ENCODE data around the gene NME7. TPM values are rescaled to one million over a fixed set of nuclear protein-coding genes. Genes with fewer than 3 reads are reported as not detected.

NME7 gene
- total RNA-seq, 1 experiment from 2014 or later = 13.2 TPM

GRCh38 chr1:169113613-169114119, 253.9 kb downstream of the NME7 start:
- Histone ChIP-seq H2BK5ac (ENCODE audit: insufficient read length, low read length) (no peak overlapping the region), H3K4ac (ENCODE audit: low read depth, low read length) (no peak overlapping the region), H3K9ac (ENCODE audit: extremely low read depth, insufficient read length, low read length) (peak overlapping the region; percentile 33), H2AFZ (ENCODE audit: low read length) (no peak overlapping the region), H3K4me1 (ENCODE audit: insufficient read depth, low read length) (peaks cover 14% of the 10 kb centered on the region; the same call in 1 of the 2 replicates), H2BK15ac (ENCODE audit: low read depth, low read length) (no peak overlapping the region), H3K14ac (ENCODE audit: insufficient read depth, low read length) (no peak overlapping the region), H3K79me1 (ENCODE audit: insufficient read depth, low read depth, low read length, poor library complexity, severe bottlenecking) (peaks cover 2% of the 10 kb centered on the region), H2BK20ac (ENCODE audit: low read depth, low read length, poor library complexity, severe bottlenecking) (no peak overlapping the region), H3K23ac (ENCODE audit: insufficient read length, low read depth, low read length) (no peak overlapping the region), H2BK120ac (ENCODE audit: low read depth, low read length, poor library complexity, severe bottlenecking) (no peak overlapping the region), H3K18ac (ENCODE audit: insufficient read length, low read depth, low read length) (peak overlapping the region; percentile 67), H3K9me3 (ENCODE audit: control insufficient read depth, low read depth, low read length) (no peaks in the 10 kb centered on the region), H4K8ac (replicated peaks; ENCODE audit: insufficient read length, low read depth, low read length) (no peak overlapping the region), H3T11ph (ENCODE audit: low read length) (no peak overlapping the region), H3K56ac (ENCODE audit: insufficient read length, low read depth, low read length) (no peak overlapping the region), H2BK12ac (ENCODE audit: insufficient read length, low read depth, low read length) (no peak overlapping the region), H3K27me3 (ENCODE audit: insufficient read depth, low read length) (no peaks in the 10 kb centered on the region), H4K20me1 (ENCODE audit: control insufficient read depth, insufficient read depth, insufficient read length) (no peaks in the 10 kb centered on the region), H3K79me2 (ENCODE audit: insufficient read depth, low read length) (peaks cover 21% of the 10 kb centered on the region; the same call in 1 of the 2 replicates), H4K91ac (ENCODE audit: insufficient read length, low read depth, low read length) (no peak overlapping the region), H3K23me2 (ENCODE audit: insufficient read length, low read depth, low read length, poor library complexity, severe bottlenecking) (no peaks in the 10 kb centered on the region), H3K27ac (ENCODE audit: insufficient read length, low read depth, low read length) (no peak overlapping the region), H2AK5ac (ENCODE audit: insufficient read length, low read length) (no peak overlapping the region), H3K4me2 (ENCODE audit: insufficient read depth, insufficient read length, low read length) (peak overlapping the region; percentile 80), H4K5ac (ENCODE audit: insufficient read length, low read depth, low read length) (no peak overlapping the region)
- no peak for TF ChIP-seq CTCF (conservative IDR thresholded peaks at IDR 0.05)
- peak; percentile 69 for DNase-seq
- Mint-ChIP-seq H3K36me3 (ENCODE audit: insufficient read depth in 1 of 3, low read depth in 3 of 3) (peaks cover 29 to 60% (median 49%) of the 10 kb centered on the region in 3 experiments; a peak in 6 of 7 replicates), H3K9me3 (no peaks in the 10 kb centered on the region), H3K4me3 (peak overlapping the region; percentile 0 to 67; a peak in 4 of 5 replicates), H3K27me3 (ENCODE audit: low read depth) (no peaks in the 10 kb centered on the region; the same call in 1 of the 2 replicates), H3K27ac (peak overlapping the region; percentile 89 to 98 (median 96); a peak in 6 of 7 replicates), H3K4me1 (peaks cover 42 to 51% of the 10 kb centered on the region in 2 experiments)
- no CpG with 5 or more reads among the region's 4 CpGs for WGBS (ENCODE audit: extremely low coverage, insufficient read length, low lambda C conversion rate)

Measured in H9 (cell line).